Right lung (tissue), 5 donors: ENCODE results near the gene NTN1. TPM values are rescaled to one million over a fixed set of nuclear protein-coding genes. Genes with fewer than 3 reads are reported as not detected.

Experiments used
- DNase-seq, 2 donors: peaks; one replicate each; pipeline ENCODE4 v3.0.0-alpha.2; 2013
- polyA plus RNA-seq, 5 donors: library from polyadenylated mRNA; unstranded; fragments of 120-200 nt; gene quantifications; one replicate each; pipeline versions ENCODE4 v1.2.1 to v1.2.3, GENCODE V29; 2013; ENCODE audit warnings: inconsistent platforms in 1 of 5, low replicate concordance in 1 of 5; ENCODE audit not compliant: insufficient read length in 5 of 5, insufficient read depth in 1 of 5

The NTN1 gene
- polyA plus RNA-seq, 5 donors = 6.3 to 16.8 (median 8.4) TPM

- DNase-seq = no peak
Measured at GRCh38 chr17:9032583-9032982, 11.3 kb downstream of the NTN1 start.

- DNase-seq = no peak
Measured at GRCh38 chr17:9035249-9035648, 13.9 kb downstream of the NTN1 start.

- DNase-seq = no peak
Measured at GRCh38 chr17:9036336-9036735, 15.0 kb downstream of the NTN1 start.

- no peak for DNase-seq
Measured at GRCh38 chr17:9037736-9038135, 16.4 kb downstream of the NTN1 start.

GRCh38 chr17:9038380-9038779 is 17.1 kb downstream of the NTN1 start:
- DNase-seq = no peak

- DNase-seq = no peak
Measured at GRCh38 chr17:9044772-9045463, 23.6 kb downstream of the NTN1 start.

GRCh38 chr17:9050801-9051401 is 29.6 kb downstream of the NTN1 start:
- peak in 1 of 2 donors; percentile 18 for DNase-seq

- DNase-seq = no peak
Measured at GRCh38 chr17:9051561-9051960, 30.3 kb downstream of the NTN1 start.

GRCh38 chr17:9052921-9053320 is 31.6 kb downstream of the NTN1 start:
- DNase-seq = peak; percentile 36 to 75

GRCh38 chr17:9053406-9053805 is 32.1 kb downstream of the NTN1 start:
- DNase-seq = no peak

GRCh38 chr17:9054126-9054975 is 33.0 kb downstream of the NTN1 start:
- DNase-seq = no peak

- DNase-seq = no peak
Measured at GRCh38 chr17:9055281-9055680, 34.0 kb downstream of the NTN1 start.

GRCh38 chr17:9056566-9056965 is 35.3 kb downstream of the NTN1 start:
- no peak for DNase-seq

GRCh38 chr17:9057310-9057709 is 36.0 kb downstream of the NTN1 start:
- no peak for DNase-seq

- DNase-seq = no peak
Measured at GRCh38 chr17:9062399-9062902, 41.1 kb downstream of the NTN1 start.

GRCh38 chr17:9064311-9064834 is 43.1 kb downstream of the NTN1 start:
- no peak for DNase-seq

GRCh38 chr17:9071016-9071415 is 49.7 kb downstream of the NTN1 start:
- no peak for DNase-seq

- no peak for DNase-seq
Measured at GRCh38 chr17:9071811-9072498, 50.6 kb downstream of the NTN1 start.

GRCh38 chr17:9072696-9073339 is 51.5 kb downstream of the NTN1 start:
- DNase-seq = peak; percentile 33 to 52

GRCh38 chr17:9074131-9074530 is 52.8 kb downstream of the NTN1 start:
- DNase-seq = no peak

GRCh38 chr17:9079461-9080103 is 58.3 kb downstream of the NTN1 start:
- DNase-seq = no peak
